Glomerular visceral epithelial cell (primary cell): Measurements from ENCODE around the gene DICER1.

Experiments
- DNase-seq: peaks from one replicate; pipeline ENCODE4 v3.0.0-alpha.2; 2016; ENCODE audit errors: extremely low spot score

DICER1 gene

GRCh38 chr14:95088665-95089064 is 68.7 kb downstream of the DICER1 start:
- DNase-seq: no peak

- no peak for DNase-seq
Measured at GRCh38 chr14:95087619-95088018, 69.7 kb downstream of the DICER1 start.

GRCh38 chr14:95085321-95085720 is 72.0 kb downstream of the DICER1 start:
- no peak for DNase-seq

GRCh38 chr14:95078867-95079266 is 78.5 kb downstream of the DICER1 start:
- DNase-seq: no peak

DNA sequence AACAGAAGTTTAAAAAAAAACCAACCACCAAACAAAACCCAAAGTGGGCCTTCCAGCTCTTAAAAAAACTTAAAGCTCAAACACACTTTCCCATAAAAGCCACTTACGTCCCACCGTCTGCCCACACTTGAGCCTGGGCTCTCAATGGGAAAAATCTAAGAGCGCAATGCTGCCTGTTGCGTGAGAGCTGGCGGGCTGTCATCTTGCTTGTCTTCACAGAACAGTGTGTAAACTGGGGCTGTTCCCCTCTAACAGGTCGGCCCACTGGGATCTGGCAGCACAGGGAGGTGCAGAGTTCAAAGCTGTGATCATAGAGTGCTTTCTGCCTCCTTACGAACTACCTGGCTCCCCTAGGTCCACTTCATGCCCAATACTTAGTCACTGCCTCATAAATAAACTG is 80.0 kb downstream of the DICER1 start:
- no peak for DNase-seq

GRCh38 chr14:95075789-95076188 is 81.5 kb downstream of the DICER1 start:
- no peak for DNase-seq

DNA sequence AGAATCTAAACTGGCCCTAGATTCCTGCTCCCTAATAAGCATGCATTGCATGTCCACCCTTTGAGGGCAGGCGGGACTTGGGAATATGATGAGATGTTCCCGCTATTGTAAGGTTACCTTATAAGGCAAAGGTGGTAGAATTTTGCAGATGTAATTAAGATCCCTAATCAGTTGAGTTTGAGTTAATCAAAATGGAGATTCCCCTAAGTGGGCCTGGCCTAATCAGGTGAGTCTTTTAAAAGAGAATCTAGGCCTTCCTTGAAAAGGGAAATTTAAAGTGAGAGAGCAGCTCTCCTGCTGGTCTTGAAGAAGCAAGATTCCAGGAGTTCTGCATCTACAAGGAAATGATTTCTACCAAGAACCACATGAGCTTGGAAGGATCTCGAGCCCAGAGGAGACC is 83.4 kb downstream of the DICER1 start:
- no peak for DNase-seq

- no peak for DNase-seq
Measured at GRCh38 chr14:95072310-95072905, 84.9 kb downstream of the DICER1 start.

- DNase-seq: no peak
Measured at GRCh38 chr14:95071649-95072280, 85.6 kb downstream of the DICER1 start.

DNA sequence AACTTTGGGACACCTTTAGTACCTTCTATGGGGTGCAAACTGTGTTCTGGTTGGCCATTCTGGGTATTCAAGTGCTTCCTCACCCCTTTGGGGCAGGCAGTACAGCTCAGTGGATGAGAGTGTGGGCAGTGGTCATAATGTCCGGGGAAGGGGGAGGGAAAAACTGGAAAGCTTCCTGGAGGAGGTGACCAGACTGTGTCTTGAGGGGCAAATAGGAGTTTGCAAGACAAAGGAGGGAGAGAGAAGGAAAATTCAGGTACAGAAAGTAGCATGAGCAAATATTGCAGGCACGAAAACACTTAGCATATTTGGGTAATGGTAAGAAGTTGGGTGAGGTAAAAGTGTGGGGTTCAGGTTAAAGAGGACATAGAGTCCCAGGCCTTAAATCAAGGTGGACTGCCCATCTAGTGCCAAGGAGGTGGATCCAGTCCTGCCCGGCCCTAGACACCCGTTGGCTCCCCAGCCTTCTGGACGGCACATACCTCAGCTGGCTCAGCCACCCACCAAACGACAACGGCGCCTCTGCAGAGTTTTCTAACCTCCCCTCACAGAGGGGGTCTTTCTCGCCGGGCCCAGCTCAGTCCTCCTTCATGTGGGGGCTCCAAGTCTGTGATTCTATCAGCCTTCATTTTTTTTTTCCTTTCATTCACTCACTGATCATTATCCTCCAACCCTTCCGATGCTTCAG is 86.4 kb downstream of the DICER1 start:
- no peak for DNase-seq

DNA sequence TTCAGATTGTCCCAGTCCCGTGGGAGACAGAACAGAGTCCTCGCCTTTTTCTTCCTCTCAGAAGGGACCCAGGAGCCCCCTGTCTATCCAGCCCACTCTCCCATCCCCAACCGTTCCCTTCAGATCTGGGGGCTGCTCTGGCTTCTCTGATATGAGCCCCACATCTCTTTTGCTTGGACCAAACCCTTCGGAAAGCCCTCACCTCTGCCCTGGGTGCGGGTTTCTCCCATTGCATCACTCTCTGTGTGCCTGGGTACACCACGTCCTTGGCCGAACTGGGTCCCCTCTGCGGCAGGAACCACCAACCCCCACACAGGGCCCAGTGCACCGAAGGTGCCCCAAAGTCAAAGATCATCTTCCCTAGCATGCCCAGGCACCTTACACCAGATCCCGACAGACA is 87.8 kb downstream of the DICER1 start:
- no peak for DNase-seq

GRCh38 chr14:95069018-95069417 is 88.3 kb downstream of the DICER1 start:
- DNase-seq: no peak

- DNase-seq: no peak
Measured at GRCh38 chr14:95068521-95068920, 88.8 kb downstream of the DICER1 start.

- no peak for DNase-seq
Measured at GRCh38 chr14:95068080-95068479, 89.2 kb downstream of the DICER1 start.

- no peak for DNase-seq
Measured at GRCh38 chr14:95067526-95067925, 89.8 kb downstream of the DICER1 start.

DNA sequence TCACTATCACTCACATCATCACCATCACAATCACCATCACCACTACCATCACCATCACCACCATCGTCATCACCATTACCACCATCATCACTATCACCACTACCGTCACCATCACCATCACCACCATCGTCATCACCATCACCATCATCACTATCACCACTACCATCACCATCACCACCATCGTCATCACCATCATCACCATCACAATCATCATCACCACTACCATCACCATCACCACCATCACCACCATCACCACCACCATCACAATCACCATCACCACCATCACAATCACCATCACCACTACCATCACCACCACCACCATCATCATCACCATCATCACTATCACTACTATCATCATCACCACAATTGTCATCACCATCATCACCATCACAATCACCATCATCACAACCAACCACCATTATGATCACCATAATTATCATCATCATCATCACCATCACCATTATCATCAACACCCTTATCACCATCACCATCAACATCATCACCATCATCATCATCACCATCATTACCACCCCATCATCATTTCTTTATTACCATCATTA is 90.8 kb downstream of the DICER1 start:
- DNase-seq: no peak

- no peak for DNase-seq
Measured at GRCh38 chr14:95065411-95065810, 91.9 kb downstream of the DICER1 start.

DNA sequence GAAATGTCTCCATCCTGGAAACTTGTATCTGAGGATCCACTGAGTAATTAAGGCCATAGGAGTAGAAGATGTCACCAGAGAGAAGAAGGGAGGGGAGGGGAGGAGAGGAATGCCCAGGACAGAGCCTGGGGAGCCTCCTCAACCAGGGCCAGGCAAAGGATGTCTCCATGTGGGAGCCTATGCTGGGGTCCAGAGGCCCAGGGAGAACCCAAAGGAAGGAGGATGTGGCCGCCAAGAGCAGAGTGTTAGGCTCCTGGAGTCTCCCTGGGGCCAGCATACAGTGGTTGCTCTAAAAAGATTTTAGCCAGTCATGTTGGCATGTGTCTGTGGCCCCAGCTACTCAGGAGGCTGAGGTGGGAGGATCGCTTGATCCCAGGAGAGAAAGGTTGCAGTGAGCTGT is 92.6 kb downstream of the DICER1 start:
- DNase-seq: no peak

GRCh38 chr14:95064256-95064655 is 93.1 kb downstream of the DICER1 start:
- DNase-seq: no peak

GRCh38 chr14:95063391-95063790 is 93.9 kb downstream of the DICER1 start:
- DNase-seq: no peak

- DNase-seq: no peak
Measured at GRCh38 chr14:95062946-95063345, 94.4 kb downstream of the DICER1 start.

DNA sequence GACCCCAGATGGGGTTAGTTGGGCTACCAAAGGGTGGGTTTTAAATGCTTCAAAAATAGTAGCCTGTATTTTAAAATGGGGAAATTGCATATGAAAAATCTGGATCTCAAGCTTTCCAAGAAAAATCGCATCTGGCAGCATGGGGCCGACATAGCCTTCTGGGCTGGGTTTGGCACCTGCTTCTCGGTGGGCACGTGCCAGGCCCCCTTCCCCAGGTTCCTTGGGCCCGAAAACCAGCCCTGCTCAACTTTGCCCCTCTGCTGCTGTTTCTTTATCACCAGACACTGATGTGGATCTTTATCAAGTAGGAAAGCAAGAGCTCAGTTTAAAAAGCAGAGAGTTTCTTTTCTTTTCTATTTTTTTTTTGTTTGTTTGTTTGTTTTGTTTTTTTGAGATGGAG is 95.1 kb downstream of the DICER1 start:
- no peak for DNase-seq
